Osteocyte (in vitro differentiated cells): ENCODE measurements around the gene GALNT2. TPM values are rescaled to one million over a fixed set of nuclear protein-coding genes. Genes with fewer than 3 reads are reported as not detected.

ENCODE experiments used
- DNase-seq: peaks from one replicate; pipeline ENCODE4 v3.0.0; 2021; ENCODE audit warnings: mixed read lengths; ENCODE audit not compliant: unreplicated experiment; ENCODE audit errors: extremely low spot score
- H3K27ac Mint-ChIP-seq: one replicate; pipeline ENCODE4 v1.8.0; 2021; ENCODE audit warnings: mild to moderate bottlenecking, mixed read lengths; ENCODE audit not compliant: unreplicated experiment
- H3K27me3 Mint-ChIP-seq: one replicate; pipeline ENCODE4 v1.8.0; 2021; ENCODE audit warnings: mixed read lengths; ENCODE audit not compliant: unreplicated experiment
- H3K36me3 Mint-ChIP-seq: one replicate; pipeline ENCODE4 v1.8.0; 2021; ENCODE audit warnings: mixed read lengths; ENCODE audit not compliant: unreplicated experiment
- H3K4me1 Mint-ChIP-seq: one replicate; pipeline ENCODE4 v1.8.0; 2021; ENCODE audit warnings: mixed read lengths; ENCODE audit not compliant: unreplicated experiment
- H3K4me3 Mint-ChIP-seq: one replicate; pipeline ENCODE4 v1.8.0; 2021; ENCODE audit warnings: mild to moderate bottlenecking, moderate library complexity, mixed read lengths; ENCODE audit not compliant: unreplicated experiment
- H3K9me3 Mint-ChIP-seq: one replicate; pipeline ENCODE4 v1.8.0; 2021; ENCODE audit warnings: mixed read lengths; ENCODE audit not compliant: unreplicated experiment
- total RNA-seq: library from RNA; stranded (reverse); gene quantifications from 2 replicates; pipeline ENCODE4 v1.2.1, GENCODE V29; 2021
- TF ChIP-seq, protein P1 (sequence below): fragments of 200-600 bp; sonication (generic); IDR thresholded peaks from 2 replicates; pipeline ENCODE4 v1.5.0; 2021; ENCODE audit warnings: antibody characterized with exemption, mild to moderate bottlenecking, moderate library complexity

The GALNT2 gene
- total RNA-seq, 1 donor from 2014 or later = 149 TPM

DNA sequence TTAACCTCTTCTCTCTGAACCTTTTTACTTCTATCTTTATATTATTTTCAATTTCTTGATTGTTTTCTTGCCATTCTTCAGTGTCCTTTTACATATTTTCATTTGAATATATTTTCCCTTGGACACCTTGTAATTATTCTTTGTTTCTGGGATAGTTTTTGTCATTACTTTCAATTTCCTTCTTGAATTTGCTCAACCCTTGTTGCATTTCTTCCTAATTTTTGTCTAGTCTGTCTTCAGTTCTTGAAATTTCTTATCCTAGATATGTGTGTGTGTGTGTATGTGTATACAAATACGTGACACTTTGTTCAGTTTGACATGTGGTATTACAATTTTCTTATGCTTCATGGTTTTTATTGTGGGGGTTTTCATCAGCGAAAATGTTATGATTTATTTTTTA, 1.9 kb upstream of the GALNT2 start:
- Mint-ChIP-seq H3K27ac (no peak overlapping the region), H3K4me1 (peaks cover 21% of the 10 kb centered on the region), H3K4me3 (no peak overlapping the region), H3K9me3 (peaks cover 21% of the 10 kb centered on the region), H3K27me3 (peaks cover 2% of the 10 kb centered on the region), H3K36me3 (peaks cover 3% of the 10 kb centered on the region)
- TF ChIP-seq, protein P1, sequence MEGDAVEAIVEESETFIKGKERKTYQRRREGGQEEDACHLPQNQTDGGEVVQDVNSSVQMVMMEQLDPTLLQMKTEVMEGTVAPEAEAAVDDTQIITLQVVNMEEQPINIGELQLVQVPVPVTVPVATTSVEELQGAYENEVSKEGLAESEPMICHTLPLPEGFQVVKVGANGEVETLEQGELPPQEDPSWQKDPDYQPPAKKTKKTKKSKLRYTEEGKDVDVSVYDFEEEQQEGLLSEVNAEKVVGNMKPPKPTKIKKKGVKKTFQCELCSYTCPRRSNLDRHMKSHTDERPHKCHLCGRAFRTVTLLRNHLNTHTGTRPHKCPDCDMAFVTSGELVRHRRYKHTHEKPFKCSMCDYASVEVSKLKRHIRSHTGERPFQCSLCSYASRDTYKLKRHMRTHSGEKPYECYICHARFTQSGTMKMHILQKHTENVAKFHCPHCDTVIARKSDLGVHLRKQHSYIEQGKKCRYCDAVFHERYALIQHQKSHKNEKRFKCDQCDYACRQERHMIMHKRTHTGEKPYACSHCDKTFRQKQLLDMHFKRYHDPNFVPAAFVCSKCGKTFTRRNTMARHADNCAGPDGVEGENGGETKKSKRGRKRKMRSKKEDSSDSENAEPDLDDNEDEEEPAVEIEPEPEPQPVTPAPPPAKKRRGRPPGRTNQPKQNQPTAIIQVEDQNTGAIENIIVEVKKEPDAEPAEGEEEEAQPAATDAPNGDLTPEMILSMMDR = no peak
- no peak for DNase-seq

DNA sequence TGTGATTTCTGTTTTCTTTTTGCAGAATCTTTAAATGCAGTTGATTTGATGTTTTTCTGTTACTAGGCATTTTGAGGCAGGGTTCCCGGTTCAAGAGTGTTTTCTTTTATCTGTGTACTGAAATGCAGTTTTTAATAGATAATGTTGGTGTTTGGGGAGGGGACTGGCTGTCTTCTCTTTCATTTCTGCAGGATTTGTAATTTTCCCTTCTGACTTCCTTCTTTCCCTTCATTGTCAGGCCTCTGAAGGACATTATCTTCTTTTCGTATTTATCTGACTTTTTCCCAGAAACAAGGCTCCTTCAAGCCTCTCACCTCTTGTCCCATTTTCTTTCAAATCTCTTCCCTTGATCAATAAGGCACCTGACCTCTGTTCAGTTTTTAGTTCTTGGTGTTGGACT, 1.5 kb upstream of the GALNT2 start:
- Mint-ChIP-seq H3K4me3 (no peak overlapping the region), H3K36me3 (peaks cover 1% of the 10 kb centered on the region)

DNA sequence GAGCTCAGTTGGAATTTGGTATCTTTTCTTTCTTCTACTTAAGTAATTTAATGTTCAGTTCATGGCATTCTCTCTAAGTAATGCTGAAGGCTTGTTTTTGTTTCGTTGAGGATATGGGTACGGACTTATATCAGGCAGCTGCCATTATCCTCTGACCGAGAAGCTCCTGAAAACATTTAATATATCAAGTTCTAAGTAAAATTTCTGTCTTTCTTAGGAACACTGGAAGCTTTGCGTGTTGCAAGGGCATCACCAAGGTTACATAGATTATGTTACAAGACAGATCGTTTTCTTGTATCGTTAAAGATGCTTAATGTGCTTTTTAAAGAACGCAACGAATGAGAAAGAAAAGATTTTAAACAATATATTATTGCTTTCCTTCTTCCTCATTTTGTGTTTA, 1.0 kb upstream of the GALNT2 start:
- DNase-seq = no peak
- Mint-ChIP-seq H3K36me3 (no peaks in the 10 kb centered on the region), H3K9me3 (peaks cover 14% of the 10 kb centered on the region), H3K27ac (peak overlapping the region; percentile 76), H3K4me3 (peak overlapping the region; percentile 72), H3K4me1 (peaks cover 30% of the 10 kb centered on the region), H3K27me3 (no peaks in the 10 kb centered on the region)
- TF ChIP-seq, protein P1 = no peak

More for the DNA sequence above, 1.5 kb upstream of the GALNT2 start:
- TF ChIP-seq, protein P1 = no peak
- H3K27ac Mint-ChIP-seq = no peak overlapping the region
- peaks cover 19% of the 10 kb centered on the region for H3K9me3 Mint-ChIP-seq
- DNase-seq = no peak
- H3K27me3 Mint-ChIP-seq = peaks cover 2% of the 10 kb centered on the region
- H3K4me1 Mint-ChIP-seq = peaks cover 25% of the 10 kb centered on the region

DNA sequence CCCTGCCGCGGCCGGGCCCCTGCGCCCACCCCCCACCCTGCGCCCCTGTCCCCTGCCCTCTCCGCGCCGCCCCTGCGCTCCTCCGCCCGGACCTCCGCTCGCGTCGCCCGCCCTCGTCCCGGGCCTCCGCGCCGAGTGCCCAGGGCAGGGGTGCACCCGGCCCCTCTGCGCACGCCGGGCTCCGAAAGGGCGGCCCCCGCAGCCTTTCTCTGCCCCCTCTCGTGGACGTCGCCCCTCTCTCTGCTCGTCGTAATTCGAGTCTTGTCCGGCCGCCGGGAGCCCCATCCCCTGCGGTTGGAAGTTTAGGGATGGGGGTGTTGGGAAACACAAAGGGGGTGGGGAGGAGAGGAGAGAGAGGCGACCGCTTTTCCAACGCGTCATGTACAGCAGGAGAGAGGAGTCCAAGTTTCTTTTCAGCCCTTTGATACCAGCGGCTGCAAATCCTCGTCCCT, 407 bp downstream of the GALNT2 start:
- peak overlapping the region; percentile 93 for H3K4me3 Mint-ChIP-seq
- H3K27ac Mint-ChIP-seq = peak overlapping the region; percentile 79
- peak; percentile 80 for DNase-seq
- H3K4me1 Mint-ChIP-seq = peaks cover 41% of the 10 kb centered on the region
- TF ChIP-seq, protein P1 = no peak
- no peaks in the 10 kb centered on the region for H3K27me3 Mint-ChIP-seq
- peaks cover 9% of the 10 kb centered on the region for H3K9me3 Mint-ChIP-seq
- no peaks in the 10 kb centered on the region for H3K36me3 Mint-ChIP-seq

DNA sequence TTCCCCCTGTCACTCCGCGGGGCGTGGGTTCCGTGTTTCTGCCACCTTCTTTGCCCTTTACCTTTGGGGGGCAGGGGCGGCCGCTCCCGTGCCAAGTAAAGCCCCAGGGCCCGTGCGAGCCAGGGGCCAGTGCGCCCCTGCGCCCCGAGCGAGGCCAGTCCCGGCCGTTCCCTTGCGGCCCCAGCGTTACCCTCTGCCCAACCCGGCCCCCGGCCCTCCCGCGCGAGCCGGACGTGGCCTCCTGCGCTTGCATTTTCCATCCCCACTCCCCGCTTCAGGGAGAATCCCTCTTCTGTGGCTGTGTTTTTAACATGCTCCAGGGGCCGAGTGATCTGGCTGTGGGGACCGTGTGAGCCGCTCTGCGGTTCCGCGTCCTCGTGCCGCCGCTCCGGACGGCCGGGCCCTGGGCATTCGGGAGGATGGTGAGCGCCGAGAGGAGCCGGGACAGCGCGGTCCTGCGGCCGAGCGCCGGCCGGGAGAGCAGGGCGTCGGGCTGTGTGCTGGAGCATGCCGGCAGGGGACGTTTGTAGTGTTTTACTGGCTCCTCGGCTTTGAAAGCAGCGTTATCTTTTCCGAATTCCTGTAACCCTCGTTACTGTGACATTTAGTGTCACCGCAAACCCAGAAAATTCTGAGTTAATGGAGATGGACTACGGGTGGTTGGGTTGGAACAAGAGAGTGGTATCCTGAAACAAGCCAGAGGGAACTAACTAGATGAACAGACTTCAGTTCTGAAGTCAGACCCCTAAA, 1.0 kb downstream of the GALNT2 start:
- no peaks in the 10 kb centered on the region for H3K27me3 Mint-ChIP-seq
- H3K4me1 Mint-ChIP-seq = peaks cover 46% of the 10 kb centered on the region
- peaks cover 7% of the 10 kb centered on the region for H3K9me3 Mint-ChIP-seq
- H3K4me3 Mint-ChIP-seq = peak overlapping the region; percentile 93
- no peaks in the 10 kb centered on the region for H3K36me3 Mint-ChIP-seq
- TF ChIP-seq, protein P1 = peak; percentile 20
- DNase-seq = peak; percentile 84
- H3K27ac Mint-ChIP-seq = peak overlapping the region; percentile 79
